Activated naive CD4-positive, alpha-beta T cell (primary cell): ENCODE measurements around the gene HECW1.
"Not testable (repeated sequence)": the region's sequence is repeated elsewhere in the genome, so short reads cannot be mapped to it uniquely, and the experiment has no call there.

ENCODE experiments used
- DNase-seq, 4 experiments: peaks; one replicate each; lab custom pipeline; 2025; lab: John Stamatoyannopoulos, UW

HECW1 gene

DNA sequence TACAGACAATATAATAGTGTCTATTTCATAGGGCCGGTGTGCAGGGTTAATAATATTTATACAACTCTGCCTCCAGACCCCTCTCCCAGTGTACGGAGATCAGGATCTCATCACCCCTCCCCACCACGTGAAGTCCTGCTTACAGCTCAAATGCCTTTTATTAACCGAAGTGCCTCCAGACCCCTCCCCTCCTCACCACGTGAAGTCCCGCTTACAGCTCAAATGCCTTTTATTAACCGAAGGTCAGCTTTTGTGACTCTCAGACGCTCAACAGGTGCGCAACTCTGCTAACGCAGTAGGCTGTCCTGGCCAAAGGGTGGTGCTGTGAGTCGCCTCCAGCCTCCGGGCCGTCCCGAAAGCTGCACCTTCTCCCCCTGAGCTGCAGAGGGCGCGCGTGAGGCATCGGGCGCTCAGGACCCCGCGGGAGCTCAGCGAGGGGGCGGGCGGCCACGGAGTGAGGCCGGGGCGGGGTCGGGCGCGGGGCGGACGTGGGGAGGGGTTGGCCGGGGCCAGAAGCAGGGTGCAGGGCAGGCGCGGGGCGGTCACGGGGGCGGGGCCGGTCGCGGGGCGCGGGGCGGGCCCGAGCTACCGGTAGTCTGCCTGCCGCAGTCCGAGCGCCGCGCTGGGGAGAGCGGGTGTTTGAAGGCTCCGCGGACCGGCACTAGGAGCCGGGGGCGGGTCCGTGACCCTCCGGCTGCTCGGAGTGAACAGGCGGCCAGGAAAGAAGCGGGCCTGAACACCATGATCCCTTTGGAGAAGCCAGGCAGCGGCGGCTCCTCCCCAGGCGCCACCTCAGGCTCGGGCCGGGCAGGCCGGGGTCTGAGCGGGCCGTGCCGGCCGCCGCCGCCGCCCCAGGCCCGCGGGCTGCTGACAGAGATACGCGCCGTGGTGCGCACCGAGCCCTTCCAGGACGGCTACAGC lies 470.3 kb downstream of the HECW1 start, which contains the start of gene STK17A:
TSS of gene STK17A (plus strand) at position 606 of the 921 bp plus-strand sequence. CDS start at position 742, 136 bp downstream.
- DNase-seq: peak; percentile 88 to 94 (median 92)

- peak; percentile 32 to 66 (median 56) for DNase-seq
Measured at GRCh38 chr7:43583424-43584194, 471.2 kb downstream of the HECW1 start.

GRCh38 chr7:43584195-43584586 lies 471.7 kb downstream of the HECW1 start:
- DNase-seq: no peak

GRCh38 chr7:43584733-43585132 lies 472.3 kb downstream of the HECW1 start:
- DNase-seq: not testable (repeated sequence)

GRCh38 chr7:43585562-43585961 lies 473.1 kb downstream of the HECW1 start:
- no peak for DNase-seq

GRCh38 chr7:43586251-43586900 lies 473.9 kb downstream of the HECW1 start:
- no peak for DNase-seq

DNA sequence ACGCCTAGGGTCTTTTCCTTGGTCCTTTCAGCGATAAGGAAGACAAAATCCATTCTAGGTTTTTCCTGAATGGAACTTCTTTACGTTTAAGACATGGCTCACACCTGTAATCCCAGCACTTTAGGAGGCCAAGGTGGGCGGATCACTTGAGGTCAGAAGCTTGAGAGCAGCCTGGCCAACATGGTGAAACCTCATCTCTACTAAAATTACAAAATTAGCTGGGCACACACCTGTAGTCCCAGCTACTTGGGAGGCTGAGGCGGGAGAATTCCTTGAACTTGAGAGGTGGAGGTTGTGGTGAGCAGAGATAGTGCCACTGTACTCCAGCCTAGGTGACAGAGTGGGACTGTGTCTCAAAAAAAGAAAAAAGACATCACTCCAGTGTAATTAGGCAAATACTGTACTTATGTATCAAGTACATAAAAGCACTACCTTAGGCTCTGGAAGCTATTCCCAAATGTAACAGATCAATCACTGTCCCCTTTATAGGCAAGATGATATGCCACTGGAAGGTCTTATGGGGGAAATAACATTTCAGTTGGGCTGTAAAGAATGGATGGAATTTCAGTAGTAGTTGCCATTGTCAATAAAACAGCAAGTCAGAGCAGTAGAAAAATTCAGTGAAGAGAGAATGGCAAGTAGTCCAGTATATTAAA lies 476.2 kb downstream of the HECW1 start:
- DNase-seq: no peak

- DNase-seq: no peak
Measured at GRCh38 chr7:43589133-43589478, 476.7 kb downstream of the HECW1 start.

DNA sequence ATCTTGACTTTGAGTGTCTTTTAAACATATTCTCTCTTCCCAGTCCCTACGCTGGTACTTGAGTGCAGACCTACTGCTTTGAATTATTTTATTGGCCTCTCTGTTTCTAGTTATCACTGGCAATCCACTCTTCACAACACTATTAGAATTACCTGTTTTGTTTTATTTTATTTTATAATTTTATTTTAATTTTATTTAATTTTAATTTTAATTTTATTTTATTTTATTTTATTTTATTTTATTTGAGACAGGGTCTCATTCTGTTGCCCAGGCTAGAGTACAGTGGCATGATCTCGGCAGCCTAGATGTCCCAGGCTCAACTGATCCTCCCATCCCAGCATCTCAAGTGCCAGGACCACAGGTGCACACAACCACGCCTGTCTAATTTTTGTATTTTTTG lies 477.3 kb downstream of the HECW1 start:
- no peak for DNase-seq

GRCh38 chr7:43590862-43591557 lies 478.6 kb downstream of the HECW1 start:
- DNase-seq: no peak

DNA sequence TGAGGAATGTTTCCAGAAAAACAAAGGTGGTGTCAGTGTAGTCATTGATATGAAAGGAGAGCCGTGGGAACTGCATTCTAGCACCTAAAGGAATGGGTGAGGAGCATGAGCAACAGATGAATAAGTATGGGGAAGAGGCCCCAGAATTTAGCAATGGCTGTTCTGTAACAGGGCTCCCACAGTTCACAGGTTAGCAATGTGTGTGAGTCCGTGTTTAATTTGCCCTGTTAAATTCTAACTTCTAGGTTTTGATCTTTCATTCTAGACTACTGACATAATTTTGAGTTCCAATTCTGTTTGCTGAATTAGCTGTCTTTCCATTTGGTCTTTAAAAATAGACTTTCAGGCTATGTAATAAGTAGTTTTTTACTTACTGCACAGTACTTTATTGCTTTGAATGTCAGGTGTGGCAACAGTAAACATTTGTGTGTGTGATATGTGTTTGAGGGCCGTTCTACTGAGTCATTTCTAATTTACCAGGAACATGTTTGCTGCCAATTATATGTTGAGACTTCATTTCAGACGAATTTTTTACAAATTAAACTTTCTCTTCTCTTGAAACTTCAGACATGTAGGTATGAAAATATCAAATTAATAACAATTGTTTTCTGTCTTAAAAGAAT lies 479.2 kb downstream of the HECW1 start:
- DNase-seq: no peak

- DNase-seq: no peak
Measured at GRCh38 chr7:43592326-43592725, 479.9 kb downstream of the HECW1 start.

DNA sequence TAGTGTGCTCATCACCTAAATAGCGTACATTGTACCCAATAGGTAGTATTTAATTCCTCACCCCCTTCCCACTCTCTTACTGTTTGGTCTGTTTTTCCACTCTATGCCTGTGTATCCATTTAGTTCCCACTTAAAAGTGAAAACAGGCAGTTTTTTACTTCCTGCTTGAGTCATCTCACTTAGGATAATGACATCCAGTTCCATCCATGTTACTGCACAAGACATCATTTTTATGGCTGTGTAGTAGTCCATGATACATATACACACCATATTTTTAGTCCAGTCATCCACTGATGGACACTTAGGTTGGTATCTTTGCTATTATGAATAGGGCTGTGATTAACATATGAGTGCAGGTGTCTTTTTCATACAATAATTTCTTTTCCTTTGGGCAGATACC lies 480.6 kb downstream of the HECW1 start:
- no peak for DNase-seq

DNA sequence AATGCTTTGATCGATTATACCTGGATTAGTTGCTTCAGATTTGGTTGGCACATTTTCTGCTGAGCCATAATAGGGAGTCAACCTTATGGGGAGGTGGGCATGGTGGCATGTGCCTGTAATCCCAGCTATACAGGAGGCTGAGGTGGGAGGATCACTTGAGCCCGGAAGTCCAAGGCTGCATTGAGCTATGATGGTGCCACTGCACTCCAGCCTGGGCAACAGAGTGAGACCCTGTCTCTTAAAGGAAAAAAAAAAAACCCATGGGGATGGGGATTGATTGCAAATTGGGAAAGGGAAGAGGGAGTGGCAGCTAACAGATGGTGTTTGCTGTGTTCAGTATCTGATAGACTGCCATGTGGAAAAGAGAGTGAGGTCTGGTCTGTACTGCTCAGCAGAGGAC lies 481.6 kb downstream of the HECW1 start:
- no peak for DNase-seq

DNA sequence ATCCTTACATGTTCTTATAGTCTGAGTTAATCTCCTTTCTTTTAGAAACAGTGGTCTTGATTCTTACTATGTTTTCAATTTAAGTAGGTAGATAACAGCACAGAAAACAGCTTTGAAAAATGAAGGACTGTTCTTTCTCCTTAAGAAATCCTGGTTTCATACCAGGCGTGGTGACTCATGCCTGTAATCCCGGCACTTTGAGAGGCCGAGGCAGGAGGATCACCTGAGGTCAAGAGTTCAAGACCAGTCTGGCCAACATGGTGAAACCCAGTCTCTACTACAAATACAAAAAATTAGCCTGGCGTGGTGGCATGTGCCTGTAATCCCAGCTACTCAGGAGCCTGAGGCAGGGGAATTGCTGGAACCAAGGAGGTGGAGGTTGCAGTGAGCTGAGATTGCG lies 484.0 kb downstream of the HECW1 start:
- DNase-seq: not testable (repeated sequence)

DNA sequence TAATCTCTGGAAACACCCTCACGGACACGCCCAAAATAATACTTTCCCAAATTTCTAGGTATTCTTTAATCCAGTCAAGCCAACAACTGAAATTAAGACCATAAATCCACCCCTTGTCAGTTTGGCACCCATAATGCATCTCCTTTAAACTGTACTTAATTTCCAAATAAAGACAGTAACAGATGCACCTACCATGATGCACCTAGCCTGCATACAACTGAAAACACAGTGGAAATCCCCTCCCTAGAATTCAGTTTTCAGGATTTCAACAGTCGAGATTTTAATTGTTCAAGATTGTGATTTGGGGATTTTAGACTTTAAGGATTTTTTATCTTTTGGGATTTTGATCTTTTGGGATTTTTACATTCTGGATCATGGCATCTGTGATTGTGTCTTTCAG lies 487.6 kb downstream of the HECW1 start:
- no peak for DNase-seq

GRCh38 chr7:43602256-43602655 lies 489.8 kb downstream of the HECW1 start:
- DNase-seq: no peak

GRCh38 chr7:43604251-43604650 lies 491.8 kb downstream of the HECW1 start:
- no peak for DNase-seq

- no peak for DNase-seq
Measured at GRCh38 chr7:43609097-43609496, 496.6 kb downstream of the HECW1 start.

DNA sequence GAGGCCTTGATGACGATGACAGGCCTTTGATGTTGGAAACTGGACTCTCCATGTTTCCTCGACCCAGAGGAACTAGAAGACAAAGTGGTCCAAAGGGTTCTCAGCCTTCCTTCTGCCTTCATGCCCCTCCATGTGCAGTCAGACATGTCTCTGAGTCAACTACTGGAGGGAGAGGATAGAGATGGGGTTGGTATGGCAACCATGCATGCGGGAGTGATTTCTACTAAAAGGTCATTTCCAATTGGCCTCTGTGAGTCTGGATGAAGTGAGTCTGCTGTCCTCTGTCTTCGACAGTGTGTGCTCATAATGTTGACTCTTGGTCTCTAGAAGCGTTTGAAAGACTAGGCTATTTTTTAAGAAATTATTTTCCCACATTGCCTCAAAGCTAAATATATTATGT lies 499.7 kb downstream of the HECW1 start:
- no peak for DNase-seq
